B cell (primary cell): Measurements from ENCODE around the gene PROB1. TPM values are rescaled to one million over a fixed set of nuclear protein-coding genes. Genes with fewer than 3 reads are reported as not detected.
A peak's percentile ranks its signal among the peaks of the same experiment; 100 is the strongest.

Experiments
- ATAC-seq: fragments of 200-7000 bp; cut with Tn5 transposase; one replicate; pipeline ENCODE4 v1.10.0; 2021; ENCODE audit warnings: low read depth, mild to moderate bottlenecking, moderate number of reproducible peaks, moderate library complexity
- CTCF ChIA-PET: fragments of 350-600 bp; sonication (Branson Sonifier 250); formaldehyde crosslinking; loops from one replicate; lab custom pipeline; 2021; ENCODE audit warnings: antibody characterized with exemption, inconsistent platforms; lab: Charles Lee
- POLR2A ChIA-PET: fragments of 350-600 bp; sonication (Branson Sonifier 250); formaldehyde crosslinking; loops from one replicate; lab custom pipeline; 2021; ENCODE audit warnings: antibody characterized with exemption; lab: Charles Lee
- DNase-seq: peaks from one replicate; pipeline ENCODE4 v3.0.0; 2013
- H2AFZ ChIP-seq: 2 replicates; pipeline ENCODE4 v1.6.1; 2012; ENCODE audit warnings: mild to moderate bottlenecking, low read depth, low read length; ENCODE audit not compliant: insufficient read depth, poor library complexity, severe bottlenecking
- H3K27ac ChIP-seq, 2 donors: 1 replicate in 1 of 2; 2 replicates in 1 of 2; pipeline ENCODE4 v1.5.1; 2012 to 2013; ENCODE audit warnings: low read length in 2 of 2, mild to moderate bottlenecking in 2 of 2, moderate library complexity in 1 of 2
- H3K27me3 ChIP-seq, 4 experiments: fragments of 200-600 bp in 1 of 4; sonication (generic) in 1 of 4; replicated peaks in 1 of 4; 1 replicate in 2 of 4; 2 replicates in 2 of 4; pipeline versions ENCODE4 v1.6.1 to v1.7.0; 2013 to 2016; ENCODE audit warnings: low read length in 3 of 4, mild to moderate bottlenecking in 2 of 4, mixed read lengths in 1 of 4, moderate library complexity in 1 of 4; ENCODE audit not compliant: insufficient read depth in 4 of 4, control insufficient read depth in 3 of 4; ENCODE audit errors: control extremely low read depth in 1 of 4
- H3K36me3 ChIP-seq, 2 experiments: replicated peaks in 1 of 2; 1 replicate in 1 of 2; 2 replicates in 1 of 2; pipeline versions ENCODE4 v1.6.1 to v1.7.1; 2013; ENCODE audit warnings: low read length in 1 of 2; ENCODE audit not compliant: insufficient read depth in 2 of 2, control insufficient read depth in 1 of 2; ENCODE audit errors: control extremely low read depth in 1 of 2, extremely low read depth in 1 of 2
- H3K4me1 ChIP-seq, 2 donors: fragments of 200-600 bp in 1 of 2; sonication (generic) in 1 of 2; 1 replicate in 1 of 2; 2 replicates in 1 of 2; pipeline versions ENCODE4 v1.5.1 to v1.6.1; 2013 to 2017; ENCODE audit warnings: low read length in 2 of 2; ENCODE audit not compliant: control insufficient read depth in 2 of 2, insufficient read depth in 2 of 2
- H3K4me2 ChIP-seq: replicated peaks from 2 replicates; pipeline ENCODE3; 2012; ENCODE audit warnings: mild to moderate bottlenecking, low read depth, low read length; ENCODE audit not compliant: poor library complexity, severe bottlenecking
- H3K4me3 ChIP-seq, 5 experiments: fragments of 200-600 bp in 1 of 5; sonication (generic) in 1 of 5; 1 replicate in 3 of 5; 2 replicates in 2 of 5; pipeline versions ENCODE4 v1.5.1 to v1.7.0; 2011 to 2016; ENCODE audit warnings: low read length in 4 of 5, mild to moderate bottlenecking in 4 of 5, low read depth in 2 of 5, control low read depth in 1 of 5, moderate library complexity in 1 of 5; ENCODE audit not compliant: insufficient read depth in 1 of 5; ENCODE audit errors: control extremely low read depth in 1 of 5, extremely low read depth in 1 of 5
- H3K79me2 ChIP-seq: fragments of 200-600 bp; sonication (generic); one replicate; pipeline ENCODE4 v1.6.0; 2016; ENCODE audit warnings: low read length; ENCODE audit not compliant: control insufficient read depth, insufficient read depth
- H3K9ac ChIP-seq: fragments of 200-600 bp; sonication (generic); 2 replicates; pipeline ENCODE4 v1.6.1; 2017; ENCODE audit warnings: mild to moderate bottlenecking, low read length, moderate library complexity
- H3K9me3 ChIP-seq, 3 donors: one replicate each; pipeline versions ENCODE4 v1.6.1 to v1.7.1; 2013; ENCODE audit warnings: low read length in 2 of 3; ENCODE audit not compliant: control insufficient read depth in 2 of 3, insufficient read depth in 1 of 3; ENCODE audit errors: control extremely low read depth in 1 of 3
- H4K20me1 ChIP-seq: 2 replicates; pipeline ENCODE4 v1.6.0; 2012; ENCODE audit warnings: mild to moderate bottlenecking, low read length; ENCODE audit not compliant: insufficient read depth, control insufficient read depth, poor library complexity, severe bottlenecking
- H3K27ac Mint-ChIP-seq: one replicate; pipeline ENCODE4 v1.8.0; 2021; ENCODE audit warnings: mixed read lengths
- H3K27me3 Mint-ChIP-seq: one replicate; pipeline ENCODE4 v1.8.0; 2021; ENCODE audit warnings: mixed read lengths
- H3K4me1 Mint-ChIP-seq: one replicate; pipeline ENCODE4 v1.8.0; 2021; ENCODE audit warnings: mixed read lengths
- H3K4me3 Mint-ChIP-seq: one replicate; pipeline ENCODE4 v1.8.0; 2021; ENCODE audit warnings: mixed read lengths
- H3K9me3 Mint-ChIP-seq: one replicate; pipeline ENCODE4 v1.8.0; 2022; ENCODE audit warnings: mixed read lengths; ENCODE audit not compliant: insufficient read depth
- CTCF ChIP-seq: fragments of 200-600 bp; IDR thresholded peaks from one replicate; pipeline ENCODE4 v1.8.0; 2022; ENCODE audit warnings: antibody characterized with exemption, mild to moderate bottlenecking
- EZH2 ChIP-seq: IDR thresholded peaks from 2 replicates; pipeline ENCODE4 v1.6.1; 2012; ENCODE audit warnings: borderline replicate concordance, low read depth, mild to moderate bottlenecking, moderate library complexity, low read length; ENCODE audit not compliant: insufficient read depth, poor library complexity, severe bottlenecking
- WGBS: methylation state at CpG from one replicate; pipeline ENCODE4 v1.1.5; 2013; ENCODE audit warnings: missing lambda C conversion rate; ENCODE audit not compliant: insufficient coverage; 5-methylcytosine and 5-hydroxymethylcytosine counted together
- intact Hi-C: fragments of 100-400 bp; cut with micrococcal nuclease; formaldehyde crosslinking; loops from one replicate; pipeline ENCODE4 v1.10.0; 2022
- polyA minus RNA-seq: library from RNA; depleted of rRNA, polyadenylated mRNA; stranded (reverse); fragments of >200 nt; gene quantifications from 2 replicates; pipeline ENCODE4 v1.2.3, GENCODE V29; 2012
- polyA plus RNA-seq: library from polyadenylated mRNA; depleted of rRNA; stranded (reverse); fragments of >200 nt; gene quantifications from 2 replicates; pipeline ENCODE4 v1.2.3, GENCODE V29; 2012
- total RNA-seq, 2 donors: library from RNA; stranded (reverse); fragments of 120-200 nt in 1 of 2; gene quantifications; 1 replicate in 1 of 2; 2 replicates in 1 of 2; pipeline versions ENCODE4 v1.2.3 to v1.2.4, GENCODE V29; 2013 to 2022

Gene PROB1, protein sequence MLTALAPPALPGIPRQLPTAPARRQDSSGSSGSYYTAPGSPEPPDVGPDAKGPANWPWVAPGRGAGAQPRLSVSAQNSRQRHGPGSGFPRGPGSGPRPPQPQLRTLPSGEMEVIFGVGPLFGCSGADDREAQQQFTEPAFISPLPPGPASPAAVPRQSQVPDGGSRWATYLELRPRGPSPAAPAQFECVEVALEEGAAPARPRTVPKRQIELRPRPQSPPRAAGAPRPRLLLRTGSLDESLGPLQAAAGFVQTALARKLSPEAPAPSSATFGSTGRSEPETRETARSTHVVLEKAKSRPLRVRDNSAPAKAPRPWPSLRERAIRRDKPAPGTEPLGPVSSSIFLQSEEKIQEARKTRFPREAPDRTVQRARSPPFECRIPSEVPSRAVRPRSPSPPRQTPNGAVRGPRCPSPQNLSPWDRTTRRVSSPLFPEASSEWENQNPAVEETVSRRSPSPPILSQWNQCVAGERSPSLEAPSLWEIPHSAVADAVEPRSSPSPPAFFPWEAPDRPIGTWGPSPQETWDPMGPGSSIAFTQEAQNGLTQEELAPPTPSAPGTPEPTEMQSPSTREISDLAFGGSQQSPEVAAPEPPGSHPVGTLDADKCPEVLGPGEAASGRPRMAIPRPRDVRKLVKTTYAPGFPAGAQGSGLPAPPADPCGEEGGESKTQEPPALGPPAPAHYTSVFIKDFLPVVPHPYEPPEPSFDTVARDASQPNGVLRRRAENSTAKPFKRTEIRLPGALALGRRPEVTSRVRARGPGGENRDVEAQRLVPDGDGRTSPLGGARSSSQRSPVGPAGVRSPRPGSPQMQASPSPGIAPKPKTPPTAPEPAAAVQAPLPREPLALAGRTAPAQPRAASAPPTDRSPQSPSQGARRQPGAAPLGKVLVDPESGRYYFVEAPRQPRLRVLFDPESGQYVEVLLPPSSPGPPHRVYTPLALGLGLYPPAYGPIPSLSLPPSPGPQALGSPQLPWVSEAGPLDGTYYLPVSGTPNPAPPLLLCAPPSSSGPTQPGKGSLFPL
- total RNA-seq: 3.0 and 3.7 TPM in 2 replicates
- 2.0 TPM for total RNA-seq (2013)
- 1.1 and 1.2 TPM in 2 replicates for polyA plus RNA-seq
- polyA minus RNA-seq: 2.2 and 3.2 TPM in 2 replicates

DNA sequence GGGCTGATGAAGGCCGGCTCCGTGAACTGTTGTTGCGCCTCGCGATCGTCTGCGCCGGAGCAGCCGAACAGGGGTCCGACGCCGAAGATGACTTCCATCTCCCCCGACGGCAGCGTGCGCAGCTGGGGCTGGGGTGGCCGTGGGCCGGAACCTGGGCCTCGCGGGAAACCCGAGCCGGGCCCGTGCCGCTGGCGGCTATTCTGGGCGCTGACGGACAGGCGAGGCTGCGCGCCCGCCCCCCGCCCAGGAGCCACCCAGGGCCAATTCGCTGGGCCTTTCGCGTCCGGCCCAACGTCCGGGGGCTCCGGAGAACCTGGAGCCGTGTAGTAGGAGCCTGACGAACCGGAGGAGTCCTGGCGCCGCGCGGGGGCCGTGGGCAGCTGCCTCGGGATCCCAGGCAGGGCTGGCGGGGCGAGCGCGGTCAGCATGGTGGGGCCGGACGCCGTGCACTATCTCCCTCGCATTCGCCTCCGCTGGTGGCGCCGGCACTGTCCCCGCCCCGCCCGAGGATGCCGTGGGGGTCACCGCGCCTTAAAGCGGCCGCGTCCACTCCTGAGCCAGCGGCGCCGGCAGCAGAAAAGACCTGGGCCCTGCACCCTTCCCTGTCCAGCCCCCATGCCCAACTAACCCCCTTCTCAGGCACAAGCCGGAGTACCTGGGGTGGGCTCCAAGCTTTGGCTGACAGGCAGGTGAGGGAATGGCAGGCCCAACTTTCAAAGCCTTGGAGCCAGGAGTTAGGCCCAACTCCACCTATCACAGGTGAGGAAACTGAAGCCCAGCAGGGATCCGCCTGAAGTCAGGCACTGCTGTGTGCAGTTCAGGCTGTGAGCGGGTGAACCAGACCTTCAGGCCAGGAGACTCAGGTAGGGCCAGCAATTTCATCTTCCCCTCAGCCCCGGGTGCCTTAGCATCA lies at the start of gene PROB1:
Gene PROB1 (minus strand): TSS at position 451 of the 913 bp plus-strand sequence. CDS start 23 bp downstream, at position 428.
- CTCF ChIA-PET: interaction anchor here (0.5 to 1.9 kb wide), 7 partner anchors 9 to 146 kb away, joined by 3 to 8 read pairs (median 4); partner anchors contain the start of genes PAIP2 and SPATA24
- Mint-ChIP-seq H3K4me1 (peaks cover 27% of the 10 kb centered on the region), H3K27me3 (no peaks in the 10 kb centered on the region), H3K9me3 (no peaks in the 10 kb centered on the region), H3K27ac (peak within 1 kb of the TSS; percentile 53), H3K4me3 (peak within 1 kb of the TSS; percentile 99)
- H3K27me3 ChIP-seq: no peaks in the 10 kb centered on the region
- no peak for ATAC-seq
- peak within 1 kb of the TSS; percentile 91 for H3K4me2 ChIP-seq
- 89% methylated on average over 72 of the region's 76 CpGs for WGBS
- H3K36me3 ChIP-seq: no peaks in the 10 kb centered on the region
- peak within 1 kb of the TSS; percentile 88 for H2AFZ ChIP-seq
- no peak for DNase-seq
- peak within 1 kb of the TSS; percentile 70 for H3K9ac ChIP-seq
- POLR2A ChIA-PET: interaction anchor here (1.6 to 8.4 kb wide), 2 partner anchors 53 to 54 kb away, joined by 4 to 70 read pairs; partner anchors contain the start of gene PAIP2
- peaks cover 7% of the 10 kb centered on the region for H4K20me1 ChIP-seq
- peak within 1 kb of the TSS; percentile 69 to 90 (median 80) for H3K4me3 ChIP-seq
- intact Hi-C loops: loop anchor here (1.0 to 5.0 kb wide), 3 partner anchors 9 to 818 kb away; partner anchors contain the start of genes HSPA9 and SPATA24
- H3K4me1 ChIP-seq: peaks cover 28 to 42% of the 10 kb centered on the region in 2 donors
- no peak for TF ChIP-seq CTCF
- no peak for TF ChIP-seq EZH2
- peaks cover 8% of the 10 kb centered on the region for H3K79me2 ChIP-seq
- H3K9me3 ChIP-seq: peaks cover 0 to 4% (median 0%) of the 10 kb centered on the region in 3 donors
- H3K27ac ChIP-seq: no peak within 1 kb of the TSS
